Kidney epithelial cell (primary cell): ENCODE measurements around the gene SPRN. TPM values are rescaled to one million over a fixed set of nuclear protein-coding genes. Genes with fewer than 3 reads are reported as not detected.

Experiments used
- DNase-seq: peaks from one replicate; pipeline ENCODE4 v3.0.0-alpha.2; 2010; ENCODE audit warnings: low read depth
- H3K27me3 ChIP-seq: 2 replicates; pipeline ENCODE4 v1.6.0; 2011; ENCODE audit warnings: low read length; ENCODE audit not compliant: control insufficient read depth, insufficient read depth
- H3K36me3 ChIP-seq: 2 replicates; pipeline ENCODE4 v1.5.1; 2011; ENCODE audit warnings: low read length; ENCODE audit not compliant: control insufficient read depth, insufficient read depth
- H3K4me3 ChIP-seq: 2 replicates; pipeline ENCODE4 v1.5.1; 2011; ENCODE audit warnings: low read depth, mild to moderate bottlenecking, control low read depth, low read length
- total RNA-seq: library from RNA; depleted of rRNA; stranded (reverse); fragments of >200 nt; gene quantifications from 2 replicates; pipeline ENCODE4 v1.2.3, GENCODE V29; 2015
- TF ChIP-seq, protein P1 (sequence below): IDR thresholded peaks from 2 replicates; pipeline ENCODE4 v1.5.1; 2011; ENCODE audit warnings: mild to moderate bottlenecking, moderate library complexity, low read length, control low read depth, inconsistent platforms; ENCODE audit not compliant: insufficient read depth, poor library complexity, severe bottlenecking

Gene SPRN
- total RNA-seq, 1 donor from 2014 or later, result 2.1 TPM

- no peak overlapping the region for H3K4me3 ChIP-seq
- TF ChIP-seq, protein P1, sequence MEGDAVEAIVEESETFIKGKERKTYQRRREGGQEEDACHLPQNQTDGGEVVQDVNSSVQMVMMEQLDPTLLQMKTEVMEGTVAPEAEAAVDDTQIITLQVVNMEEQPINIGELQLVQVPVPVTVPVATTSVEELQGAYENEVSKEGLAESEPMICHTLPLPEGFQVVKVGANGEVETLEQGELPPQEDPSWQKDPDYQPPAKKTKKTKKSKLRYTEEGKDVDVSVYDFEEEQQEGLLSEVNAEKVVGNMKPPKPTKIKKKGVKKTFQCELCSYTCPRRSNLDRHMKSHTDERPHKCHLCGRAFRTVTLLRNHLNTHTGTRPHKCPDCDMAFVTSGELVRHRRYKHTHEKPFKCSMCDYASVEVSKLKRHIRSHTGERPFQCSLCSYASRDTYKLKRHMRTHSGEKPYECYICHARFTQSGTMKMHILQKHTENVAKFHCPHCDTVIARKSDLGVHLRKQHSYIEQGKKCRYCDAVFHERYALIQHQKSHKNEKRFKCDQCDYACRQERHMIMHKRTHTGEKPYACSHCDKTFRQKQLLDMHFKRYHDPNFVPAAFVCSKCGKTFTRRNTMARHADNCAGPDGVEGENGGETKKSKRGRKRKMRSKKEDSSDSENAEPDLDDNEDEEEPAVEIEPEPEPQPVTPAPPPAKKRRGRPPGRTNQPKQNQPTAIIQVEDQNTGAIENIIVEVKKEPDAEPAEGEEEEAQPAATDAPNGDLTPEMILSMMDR, result no peak
- H3K36me3 ChIP-seq, result no peaks in the 10 kb centered on the region
- no peak for DNase-seq
- H3K27me3 ChIP-seq, result no peaks in the 10 kb centered on the region
Measured at GRCh38 chr10:133446979-133447378, 22.6 kb upstream of the SPRN start.

GRCh38 chr10:133445751-133446708 lies 21.6 kb upstream of the SPRN start:
- Histone ChIP-seq H3K4me3 (no peak overlapping the region), H3K36me3 (no peaks in the 10 kb centered on the region), H3K27me3 (no peaks in the 10 kb centered on the region)
- no peak for DNase-seq
- TF ChIP-seq, protein P1, result no peak

DNA sequence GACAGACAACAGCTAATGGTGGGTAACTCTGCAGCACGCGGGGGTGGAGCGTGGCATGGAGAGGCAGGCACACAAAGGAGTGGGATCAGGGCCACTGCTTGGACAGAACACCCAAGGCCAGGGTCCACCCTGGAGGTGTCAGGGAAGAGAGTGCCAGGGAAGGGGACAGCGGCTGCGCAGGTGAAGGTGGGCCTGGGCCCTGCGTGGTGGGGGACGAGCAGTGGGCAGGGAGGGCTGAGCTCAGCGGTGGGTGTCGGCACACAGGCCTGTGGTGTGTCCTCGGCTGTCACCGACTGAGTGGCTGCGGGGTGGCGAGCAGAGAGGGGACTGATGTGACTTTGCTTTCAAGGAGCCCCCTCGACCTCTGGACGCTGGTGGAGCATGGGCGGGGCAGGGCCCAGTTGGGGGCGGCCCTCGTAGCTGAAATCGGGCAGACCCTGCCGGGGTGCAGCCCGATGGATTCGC lies 20.9 kb upstream of the SPRN start:
- H3K36me3 ChIP-seq, result no peaks in the 10 kb centered on the region
- TF ChIP-seq, protein P1, result no peak
- no peak for DNase-seq

DNA sequence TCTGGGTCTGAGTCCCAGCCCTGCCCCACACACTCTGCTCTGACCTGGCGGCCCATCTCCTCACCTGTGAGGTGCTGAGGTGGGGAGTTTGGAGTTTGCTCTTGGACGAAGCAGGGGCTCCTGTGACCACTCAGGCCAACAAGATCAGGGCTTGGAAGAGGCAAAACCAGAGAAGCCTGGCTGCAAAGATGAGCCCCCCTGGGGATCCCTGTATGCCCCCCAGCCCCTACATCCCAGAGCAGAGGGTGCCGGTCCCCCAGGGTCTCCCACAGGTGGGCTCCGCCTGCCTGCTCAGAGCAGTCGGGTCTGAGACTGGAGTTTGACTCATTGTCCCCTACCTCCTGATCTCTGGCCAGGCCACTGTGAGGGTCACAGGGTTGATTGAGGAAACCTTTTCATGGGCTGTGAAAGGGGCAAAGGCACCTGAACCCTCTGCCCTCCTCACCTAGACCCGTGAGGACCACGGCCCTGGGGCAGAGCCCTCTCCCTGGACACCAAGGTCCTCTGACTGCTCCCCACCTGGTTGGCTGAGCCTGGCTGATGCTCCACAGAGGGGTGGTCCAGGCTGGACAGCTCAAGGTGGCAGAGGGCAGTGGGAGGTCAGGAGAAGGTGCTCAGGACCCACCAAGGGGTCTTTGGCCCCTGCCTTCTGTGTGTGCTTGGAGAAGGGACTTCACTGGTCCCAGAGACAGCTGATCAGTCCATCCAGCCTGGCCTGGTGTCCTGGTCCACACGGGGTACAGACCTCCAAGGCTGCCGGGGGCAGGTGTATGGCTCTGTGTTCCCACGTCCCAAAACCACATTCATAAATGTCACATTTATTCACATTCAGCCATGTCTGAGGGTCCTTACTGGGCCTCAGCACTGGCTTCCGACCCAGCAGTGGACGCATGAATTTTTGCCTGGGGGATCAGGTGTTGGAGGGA lies 20.2 kb upstream of the SPRN start:
- TF ChIP-seq, protein P1, result no peak
- DNase-seq, result no peak
- H3K4me3 ChIP-seq, result no peak overlapping the region
- H3K36me3 ChIP-seq, result no peaks in the 10 kb centered on the region
- H3K27me3 ChIP-seq, result no peaks in the 10 kb centered on the region

More for the DNA sequence above, 20.9 kb upstream of the SPRN start:
- H3K27me3 ChIP-seq, result no peaks in the 10 kb centered on the region
- no peak overlapping the region for H3K4me3 ChIP-seq

DNA sequence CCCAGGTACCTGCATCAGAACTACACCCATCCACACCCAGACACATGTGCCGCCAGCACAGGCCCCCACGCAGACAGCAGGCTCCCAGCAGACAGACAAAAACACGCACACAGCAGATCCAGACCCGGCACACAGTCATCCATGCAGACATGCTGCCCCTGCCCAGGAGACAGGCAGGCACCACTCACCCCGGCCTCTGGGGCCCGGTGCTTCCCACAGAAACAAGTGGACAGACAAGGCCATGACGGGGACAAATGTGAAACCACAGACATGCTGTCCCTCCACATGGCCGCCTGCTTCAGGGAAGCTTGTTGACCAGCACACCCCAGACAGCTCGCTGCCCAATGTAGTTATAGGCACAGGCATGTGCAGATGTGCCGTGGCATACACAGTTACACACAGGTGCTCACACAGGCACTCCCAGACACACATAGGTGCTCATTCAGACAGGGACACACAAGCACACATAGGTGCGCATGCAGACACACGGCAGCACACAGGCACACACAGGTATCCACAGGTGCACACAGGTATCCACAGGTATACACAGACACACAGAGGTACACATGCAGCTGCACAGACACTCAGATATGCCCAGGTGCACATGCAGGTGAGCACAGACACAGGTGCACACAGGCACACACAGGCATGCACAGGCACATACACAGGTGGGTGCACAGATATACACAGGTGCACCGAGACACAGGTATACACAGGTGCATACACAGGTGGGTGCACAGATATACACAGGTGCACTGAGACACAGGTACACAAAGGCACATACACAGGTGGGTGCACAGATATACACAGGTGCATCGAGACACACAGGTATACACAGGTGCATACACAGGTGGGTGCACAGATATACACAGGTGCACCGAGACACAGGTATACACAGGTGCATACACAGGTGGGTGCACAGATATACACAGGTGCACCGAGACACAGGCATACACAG lies 18.8 kb upstream of the SPRN start:
- H3K4me3 ChIP-seq, result no peak overlapping the region
- TF ChIP-seq, protein P1, result no peak

More for the DNA sequence above, 18.8 kb upstream of the SPRN start:
- no peak for DNase-seq
- Histone ChIP-seq H3K27me3 (no peaks in the 10 kb centered on the region), H3K36me3 (no peaks in the 10 kb centered on the region)
